Left kidney (tissue), 2 donors: ENCODE data around the gene TMC4. TPM values are rescaled to one million over a fixed set of nuclear protein-coding genes. Genes with fewer than 3 reads are reported as not detected.
"Not testable (repeated sequence)": the region's sequence is repeated elsewhere in the genome, so short reads cannot be mapped to it uniquely, and the experiment has no call there.

ENCODE experiments used
- DNase-seq: peaks from one replicate; pipeline ENCODE4 v3.0.0-alpha.2; 2013
- polyA plus RNA-seq: library from polyadenylated mRNA; unstranded; fragments of 120-200 nt; gene quantifications from one replicate; pipeline ENCODE4 v1.2.1, GENCODE V29; 2013; ENCODE audit not compliant: insufficient read length

Gene TMC4
- polyA plus RNA-seq, 1 donor: 32.3 TPM

- DNase-seq: no peak
Measured at GRCh38 chr19:54204767-54205468, 32.0 kb upstream of the TMC4 start.

DNA sequence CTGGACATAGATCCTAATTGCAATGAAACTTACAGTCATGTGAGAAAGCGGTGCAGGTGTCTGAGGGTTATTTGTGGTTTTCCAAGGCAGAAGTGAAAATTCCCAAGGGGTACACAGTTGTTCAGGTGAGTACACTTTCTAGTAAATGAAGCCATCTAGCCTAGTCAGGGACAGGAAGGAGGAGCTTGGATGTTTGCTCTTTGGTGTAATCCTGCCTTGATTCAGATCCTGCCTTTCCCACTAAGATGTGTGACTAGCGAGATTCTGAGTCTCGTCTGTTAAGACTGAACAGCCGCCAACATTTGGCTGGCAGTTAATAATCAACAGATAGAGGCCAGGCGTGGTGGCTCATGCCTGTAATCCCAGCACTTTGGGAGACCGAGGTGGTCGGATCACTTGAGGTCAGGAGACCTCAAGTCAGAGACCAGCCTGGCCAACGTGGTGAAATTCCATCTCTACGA, 30.2 kb upstream of the TMC4 start:
- no peak for DNase-seq

DNA sequence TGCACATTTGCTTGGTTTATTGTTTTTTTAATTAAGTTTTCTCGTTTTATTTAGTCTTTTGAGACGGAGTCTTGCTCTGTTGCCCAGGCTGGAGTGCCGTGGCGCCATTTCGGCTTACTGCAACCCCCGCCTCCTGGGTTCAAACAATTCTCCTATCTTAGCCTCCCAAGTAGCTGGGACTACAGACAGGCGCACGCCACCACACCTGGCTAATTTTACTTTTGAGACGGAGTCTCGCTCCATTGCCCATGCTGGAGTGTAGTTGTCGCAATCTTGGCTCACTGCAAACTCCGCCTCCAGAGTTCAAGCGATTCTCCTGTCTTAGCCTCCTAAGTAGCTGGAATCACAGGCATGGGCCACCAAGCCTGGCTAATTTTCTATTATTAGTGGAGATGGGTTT, 29.0 kb upstream of the TMC4 start:
- no peak for DNase-seq

DNA sequence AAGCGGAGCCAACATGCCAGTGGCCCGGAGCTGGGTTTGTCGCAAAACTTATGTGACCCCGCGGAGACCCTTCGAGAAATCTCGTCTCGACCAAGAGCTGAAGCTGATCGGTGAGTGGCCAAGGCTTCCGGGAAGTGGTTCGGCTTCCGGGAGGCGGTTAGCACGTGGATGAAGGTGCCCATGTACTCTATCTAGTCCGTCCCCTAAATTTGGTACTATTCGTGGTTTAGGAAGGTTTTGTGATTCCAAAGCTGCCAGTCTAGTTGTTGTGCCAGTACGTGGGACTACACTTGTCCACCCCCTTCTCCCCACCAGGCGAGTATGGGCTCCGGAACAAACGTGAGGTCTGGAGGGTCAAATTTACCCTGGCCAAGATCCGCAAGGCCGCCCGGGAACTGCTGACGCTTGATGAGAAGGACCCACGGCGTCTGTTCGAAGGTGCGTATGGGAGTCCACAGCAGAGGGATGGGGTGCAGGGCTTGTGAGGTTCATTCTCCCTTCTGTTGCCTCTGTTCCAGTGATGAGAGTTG, 28.3 kb upstream of the TMC4 start:
- no peak for DNase-seq

DNA sequence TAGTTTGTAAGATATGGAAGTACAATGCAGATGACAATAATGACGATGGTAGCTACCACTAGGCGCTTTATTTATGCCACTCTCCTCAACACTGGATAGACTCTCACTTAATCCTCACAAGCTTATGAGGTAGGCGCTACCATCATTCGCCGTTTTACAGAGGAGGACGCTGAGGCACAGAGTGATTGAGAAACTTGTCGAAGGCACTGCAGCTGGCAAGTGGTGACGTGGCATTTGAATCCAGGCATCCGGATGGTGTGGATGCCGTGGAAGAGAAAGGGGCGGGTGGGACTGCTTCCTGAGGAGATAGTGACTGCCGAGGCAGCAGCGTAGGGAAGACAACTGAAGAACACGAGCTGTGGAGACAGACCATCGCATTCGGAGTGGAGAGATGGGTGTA, 26.4 kb upstream of the TMC4 start:
- no peak for DNase-seq

- DNase-seq: no peak
Measured at GRCh38 chr19:54197121-54197520, 24.2 kb upstream of the TMC4 start.

- no peak for DNase-seq
Measured at GRCh38 chr19:54196536-54196935, 23.6 kb upstream of the TMC4 start.

DNA sequence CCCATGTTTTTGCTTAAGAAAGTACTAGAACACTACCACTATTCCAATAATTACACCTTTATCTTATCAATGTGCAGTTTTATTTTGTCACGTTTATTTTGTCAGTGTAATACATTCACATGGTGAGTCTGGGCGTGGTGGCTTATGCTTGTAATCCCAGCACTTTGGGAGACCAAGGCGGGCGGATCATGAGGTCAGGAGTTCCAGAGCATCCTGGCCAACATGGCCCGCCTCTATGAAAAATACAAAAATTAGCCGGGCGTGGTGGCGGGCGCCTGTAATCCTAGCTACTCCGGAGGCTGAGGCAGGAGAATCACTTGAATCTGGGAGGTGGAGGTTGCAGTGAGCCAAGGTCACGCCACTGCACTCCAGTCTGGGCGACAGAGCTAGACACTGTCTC, 21.5 kb upstream of the TMC4 start:
- not testable (repeated sequence) for DNase-seq

GRCh38 chr19:54193011-54193410, 20.1 kb upstream of the TMC4 start:
- no peak for DNase-seq

GRCh38 chr19:54191811-54192453, 19.0 kb upstream of the TMC4 start:
- no peak for DNase-seq

GRCh38 chr19:54191011-54191810, 18.3 kb upstream of the TMC4 start, which contains the start of gene TSEN34:
Gene TSEN34, plus strand, starts transcription at chr19:54191308. Its CDS starts 57 bp downstream, at chr19:54191365.
- peak; percentile 91 for DNase-seq

- peak; percentile 99 for DNase-seq
Measured at GRCh38 chr19:54190503-54191010, 17.6 kb upstream of the TMC4 start.

- peak; percentile 100 for DNase-seq
Measured at GRCh38 chr19:54189735-54190502, 17.0 kb upstream of the TMC4 start.

GRCh38 chr19:54189145-54189734, 16.3 kb upstream of the TMC4 start, which contains the start of gene MBOAT7:
Gene MBOAT7, minus strand, starts transcription at chr19:54189580. Its CDS starts 1,072 bp downstream, at chr19:54188508.
- DNase-seq: no peak

DNA sequence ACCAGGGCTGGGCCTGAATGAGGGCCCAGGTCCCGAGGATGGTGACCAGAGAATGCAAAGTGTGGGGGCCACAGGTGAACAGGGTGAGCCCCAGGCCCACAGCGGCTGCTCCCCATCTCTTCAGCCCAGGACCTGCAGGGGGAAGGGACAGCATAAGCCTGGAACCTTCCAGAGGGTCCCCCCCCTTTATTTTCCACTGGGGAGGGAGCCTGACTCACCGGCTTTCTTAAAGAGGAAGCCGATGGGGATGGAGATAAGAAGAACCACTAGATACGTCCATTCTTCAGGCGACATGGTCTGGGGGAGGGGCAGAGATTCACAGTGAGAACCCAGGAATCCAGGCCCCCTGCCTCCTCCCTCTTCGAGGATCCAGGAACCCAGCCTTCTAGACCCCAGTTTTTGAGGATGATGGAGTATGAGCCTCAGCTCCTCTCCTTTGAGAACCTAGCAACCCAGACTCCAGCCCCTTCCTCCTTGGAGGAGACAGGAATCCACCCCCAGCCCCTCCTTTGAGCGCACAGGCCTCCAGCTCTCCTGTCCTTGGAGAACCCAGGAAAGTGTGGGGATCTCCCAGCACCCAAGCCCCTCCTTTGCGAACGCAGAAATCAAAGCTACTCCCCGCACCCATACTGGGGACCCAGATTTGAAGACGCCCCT, 15.4 kb upstream of the TMC4 start:
- DNase-seq: no peak

- no peak for DNase-seq
Measured at GRCh38 chr19:54186934-54187381, 14.0 kb upstream of the TMC4 start.

- no peak for DNase-seq
Measured at GRCh38 chr19:54186351-54186750, 13.4 kb upstream of the TMC4 start.

- DNase-seq: no peak
Measured at GRCh38 chr19:54183431-54183830, 10.5 kb upstream of the TMC4 start.

DNA sequence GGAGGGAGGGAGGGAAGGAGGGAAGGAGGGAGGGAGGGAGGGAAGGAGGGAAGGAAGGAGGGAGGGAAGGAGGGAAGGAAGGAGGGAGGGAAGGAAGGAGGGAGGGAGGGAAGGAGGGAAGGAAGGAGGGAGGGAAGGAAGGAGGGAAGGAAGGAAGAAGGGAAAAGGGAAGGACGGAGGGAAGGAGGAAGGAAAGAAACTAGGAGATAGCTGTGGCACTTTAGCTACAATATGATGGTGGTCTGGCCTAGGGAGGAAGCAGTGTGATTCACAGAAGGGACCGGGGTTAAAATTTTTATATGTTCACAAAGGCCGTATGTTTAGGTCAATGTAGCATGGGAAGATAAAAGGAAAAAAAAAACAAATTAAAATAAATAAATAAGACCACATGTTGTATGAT, 8.9 kb upstream of the TMC4 start:
- not testable (repeated sequence) for DNase-seq

GRCh38 chr19:54180691-54181091, 7.7 kb upstream of the TMC4 start:
- no peak for DNase-seq
